Measurements from ENCODE around the gene SND1.

Gene SND1

DNA sequence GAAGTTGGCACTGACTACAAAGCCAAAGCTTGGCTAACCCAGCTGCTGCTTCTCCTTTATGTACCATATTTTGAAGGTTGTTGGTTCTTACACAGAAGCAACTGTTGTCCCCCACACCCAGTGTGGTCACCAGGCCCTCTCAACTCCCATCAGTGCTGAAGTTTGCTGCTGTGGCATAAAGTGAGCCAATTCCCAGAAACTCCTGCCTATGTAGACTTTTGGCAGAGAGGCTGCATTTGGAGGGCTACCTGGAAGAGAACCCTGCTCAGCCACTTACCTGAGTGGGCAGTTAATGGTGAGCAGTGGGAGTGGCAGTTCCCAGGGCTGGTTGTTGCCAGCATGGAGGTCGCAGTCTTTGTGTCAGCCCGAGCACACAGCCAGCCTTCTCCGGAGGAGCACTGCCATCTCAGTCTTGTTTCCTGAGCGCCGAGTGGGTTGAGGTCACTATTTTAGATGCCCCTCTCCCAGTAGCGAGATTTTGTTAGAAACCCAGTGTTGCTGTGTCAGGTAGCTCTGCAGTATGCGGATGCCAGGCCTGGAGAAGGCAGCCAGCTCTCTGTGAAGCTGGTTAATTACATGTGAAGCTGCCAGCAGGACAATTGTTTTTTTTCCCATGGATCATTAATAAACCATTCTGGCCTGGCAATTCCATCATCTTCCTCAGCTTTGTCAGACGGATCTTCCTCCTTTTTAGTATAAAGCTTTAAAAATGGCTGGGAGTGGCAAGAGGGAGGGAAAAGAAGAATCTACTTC is 354.7 kb downstream of the SND1 start:
- no peak for DNase-seq

DNA sequence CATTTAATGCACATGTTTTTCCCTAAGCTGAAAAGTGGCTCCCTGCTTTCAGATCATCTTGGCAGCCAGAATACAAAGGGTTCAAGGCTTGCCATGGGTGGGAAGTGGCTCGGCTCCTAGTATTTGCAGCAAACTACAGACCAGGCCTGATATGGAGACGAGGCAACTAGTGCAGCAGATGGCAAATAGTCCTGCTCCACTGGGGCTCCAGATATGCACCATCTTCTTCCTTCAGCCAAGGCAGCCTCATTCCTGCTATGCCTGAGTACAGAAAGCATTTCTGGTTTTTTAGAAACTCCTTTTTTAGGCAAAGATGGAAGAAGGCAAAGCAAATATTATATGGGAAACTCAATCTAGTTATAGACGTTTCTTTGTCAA is 355.3 kb downstream of the SND1 start:
- DNase-seq, result no peak

GRCh38 chr7:128008141-128008540 is 356.1 kb downstream of the SND1 start:
- no peak for DNase-seq

DNA sequence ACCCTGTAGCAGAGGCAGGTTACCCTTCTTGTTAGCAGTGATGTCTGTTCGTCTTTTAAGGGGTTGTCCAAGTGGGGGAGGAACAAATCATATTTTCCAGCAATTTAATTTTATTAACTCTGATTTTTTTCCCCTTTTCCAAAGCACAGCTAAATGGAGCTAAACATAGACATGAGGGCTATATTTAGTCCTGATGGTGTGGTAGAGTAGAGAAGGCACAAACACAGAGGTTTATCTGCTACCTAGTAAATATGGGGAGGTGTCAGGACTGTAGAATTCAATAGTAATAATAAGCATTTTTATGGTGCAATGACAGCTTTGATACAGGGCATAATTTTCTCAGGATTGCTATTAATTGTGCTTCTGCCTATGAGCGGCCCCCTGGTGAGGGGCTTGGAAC is 356.8 kb downstream of the SND1 start:
- no peak for DNase-seq

DNA sequence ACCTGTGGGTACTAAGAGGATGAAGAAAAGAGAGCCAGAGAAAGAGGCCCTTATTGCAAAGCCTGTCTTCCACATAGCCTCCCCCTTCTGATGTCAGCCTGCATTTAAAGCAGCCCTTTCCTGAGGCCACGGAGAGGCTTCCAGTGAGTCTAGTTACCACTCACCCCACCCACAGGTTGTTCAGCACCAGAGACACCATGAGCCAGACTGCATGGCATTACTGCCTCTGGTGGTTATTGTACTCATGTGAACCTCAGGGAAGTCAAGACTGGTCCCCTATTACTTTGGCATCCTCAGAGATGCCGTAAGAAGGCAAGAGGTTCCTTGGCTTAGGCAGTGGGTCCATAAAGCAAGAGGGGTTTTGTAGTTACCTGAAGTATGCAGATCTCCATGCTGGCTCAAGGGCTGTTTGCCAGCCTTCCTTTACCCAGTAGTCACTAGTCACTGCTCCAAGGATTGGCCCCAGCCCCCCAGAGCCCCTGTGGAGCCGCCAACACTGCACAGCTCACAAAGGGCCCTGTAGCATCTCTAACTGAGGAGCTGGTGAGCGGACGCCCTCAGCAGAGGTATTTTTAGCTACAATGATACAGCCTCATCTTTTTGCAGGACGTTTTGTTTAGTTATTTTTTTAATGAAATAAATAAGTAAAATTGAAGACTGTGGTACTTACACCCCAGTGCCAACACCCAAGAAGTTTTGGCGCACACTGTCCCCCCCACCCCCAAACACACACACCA is 358.6 kb downstream of the SND1 start:
- peak; percentile 73 for DNase-seq

GRCh38 chr7:128011131-128011661 is 359.2 kb downstream of the SND1 start:
- no peak for DNase-seq

DNA sequence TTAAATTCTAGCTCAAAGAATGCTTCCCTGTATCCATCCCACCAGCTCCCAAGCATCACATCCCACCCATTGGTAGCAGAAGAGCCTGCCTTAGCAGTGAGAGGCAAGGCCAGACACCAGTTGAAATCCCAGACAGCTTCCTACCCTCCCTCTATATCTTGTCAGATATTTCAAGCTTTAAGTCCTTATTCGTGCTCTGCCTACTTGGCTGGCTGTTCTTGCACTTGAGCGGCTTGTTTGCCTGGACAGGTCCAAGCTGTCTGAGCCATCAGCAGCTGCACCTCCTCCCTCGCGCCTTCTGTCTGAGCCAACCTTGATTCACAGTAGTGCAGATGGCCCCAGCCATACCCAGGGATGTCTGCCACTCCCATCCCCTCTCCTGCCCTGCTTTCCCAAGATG is 362.8 kb downstream of the SND1 start:
- DNase-seq, result no peak

DNA sequence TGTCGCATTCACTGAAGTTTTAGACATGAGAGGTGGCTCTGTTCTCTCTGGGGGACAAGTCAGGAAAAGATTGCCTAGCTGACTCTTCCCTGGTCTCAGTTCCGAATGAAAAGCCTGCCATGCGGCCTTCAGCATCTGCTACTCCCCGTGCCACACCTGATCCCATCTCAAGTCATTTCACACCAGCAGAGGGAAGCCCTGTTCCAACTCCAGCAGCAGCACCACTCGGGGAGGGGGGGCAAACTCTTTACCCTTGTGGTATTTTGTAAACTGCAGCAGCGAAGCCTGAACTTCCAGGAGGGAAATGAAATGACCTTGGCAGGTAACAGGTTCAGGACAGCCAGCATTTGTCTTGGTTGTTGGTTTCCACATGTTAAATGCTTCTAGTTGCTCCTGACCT is 365.5 kb downstream of the SND1 start:
- no peak for DNase-seq

DNA sequence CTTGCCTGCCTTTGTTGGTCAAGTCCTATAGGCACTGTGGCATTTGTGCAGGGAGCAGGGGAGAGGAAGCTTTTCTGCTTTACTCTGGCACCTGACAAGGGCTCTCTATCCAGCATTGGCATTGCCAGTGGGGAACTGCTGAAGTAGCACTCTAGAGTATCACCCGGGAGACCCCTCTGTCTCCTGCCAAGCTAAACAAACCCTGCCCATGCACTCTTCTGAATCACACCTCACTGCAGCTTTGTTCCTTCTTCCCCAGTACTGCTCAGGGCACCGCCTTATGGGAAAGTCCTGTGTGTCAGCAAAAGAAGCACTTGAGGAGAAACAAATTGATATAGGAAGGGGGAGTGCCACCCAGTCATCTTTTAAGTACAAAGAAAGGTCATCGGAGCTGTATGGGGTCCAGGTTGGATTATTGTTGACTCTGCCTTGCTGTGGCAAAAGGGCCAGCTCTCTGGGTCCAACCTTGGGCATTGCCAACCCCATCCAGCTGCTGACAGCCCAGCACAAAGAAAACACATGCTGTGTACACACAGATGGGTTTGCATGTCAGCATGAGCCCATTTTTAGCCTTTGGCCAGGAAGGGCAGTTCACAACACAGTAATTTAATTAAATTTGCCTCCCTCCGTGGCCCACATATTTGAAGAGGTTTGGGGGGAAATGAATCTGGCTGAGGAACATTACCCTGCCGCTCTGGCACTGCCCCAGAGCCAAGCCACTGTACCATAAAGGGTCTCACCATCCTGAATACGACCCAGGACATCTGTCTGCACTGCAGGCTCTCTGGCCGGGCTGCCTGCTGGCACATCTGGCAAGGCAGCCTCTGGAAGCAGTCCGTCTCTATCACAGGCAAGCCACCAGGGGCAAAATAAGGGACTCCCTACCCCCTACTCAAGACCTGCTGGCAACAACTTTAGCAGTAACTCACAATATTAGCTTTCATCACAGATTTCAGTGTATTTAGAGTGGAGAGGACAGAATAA is 366.2 kb downstream of the SND1 start:
- DNase-seq, result no peak

DNA sequence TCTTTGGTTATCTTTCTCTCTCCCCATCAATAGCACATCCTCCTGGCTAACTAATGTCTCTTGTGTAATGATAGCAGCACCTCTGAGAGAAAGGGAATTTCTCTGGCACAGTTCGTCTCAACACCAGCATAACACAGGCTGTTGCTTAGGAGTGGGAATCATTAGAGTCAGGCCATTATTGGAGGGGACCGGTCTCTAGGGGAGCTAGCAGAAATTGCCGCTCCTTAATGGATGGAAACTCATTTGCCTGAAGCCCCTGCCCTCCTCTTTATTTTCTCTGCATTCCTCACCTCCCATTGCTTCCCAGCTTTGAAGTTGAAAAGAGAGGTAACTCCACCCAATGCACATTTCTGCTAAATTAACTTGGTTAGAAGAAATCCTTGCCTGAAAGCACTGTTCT is 367.3 kb downstream of the SND1 start:
- no peak for DNase-seq

DNA sequence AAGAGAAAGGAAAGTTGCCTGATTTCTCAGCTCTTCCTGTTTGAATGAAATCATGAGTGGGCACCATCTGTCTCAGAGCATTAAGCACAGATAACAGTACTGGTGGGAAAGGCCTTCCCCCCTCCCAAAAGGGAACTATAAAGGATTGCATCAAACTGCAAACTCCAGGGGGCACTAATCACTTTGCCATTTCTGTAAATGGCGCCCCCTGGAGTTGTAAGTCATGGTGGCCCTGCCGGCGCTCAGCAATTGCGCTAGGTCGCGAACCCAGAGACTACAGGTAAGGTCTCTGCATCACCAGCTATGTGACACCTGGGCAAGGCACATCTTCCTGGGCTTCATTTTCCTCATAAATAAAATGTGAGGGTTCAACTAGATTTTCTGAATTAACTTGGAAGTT is 368.2 kb downstream of the SND1 start:
- no peak for DNase-seq

DNA sequence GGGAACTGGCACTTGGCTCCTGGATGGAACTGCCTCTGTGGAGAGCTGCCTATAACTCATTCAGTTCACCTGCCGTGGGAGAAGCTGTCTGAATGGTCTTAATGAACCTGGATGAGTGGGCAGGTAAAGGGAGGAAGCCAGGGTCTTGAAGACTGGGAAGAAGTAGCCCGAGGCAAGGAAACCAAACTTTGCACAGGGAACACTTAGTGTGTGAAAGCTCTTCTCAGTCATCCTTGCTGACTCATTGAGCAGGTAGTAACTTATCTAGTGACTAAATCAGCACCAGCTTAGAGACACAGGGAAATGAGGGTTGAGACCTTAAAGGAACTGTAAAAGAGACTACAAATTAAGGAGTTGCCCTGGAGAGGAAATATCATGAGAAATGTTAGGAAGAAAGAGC is 369.4 kb downstream of the SND1 start:
- peak; percentile 97 for DNase-seq

GRCh38 chr7:128022631-128023532 is 370.9 kb downstream of the SND1 start:
- DNase-seq, result peak; percentile 75

DNA sequence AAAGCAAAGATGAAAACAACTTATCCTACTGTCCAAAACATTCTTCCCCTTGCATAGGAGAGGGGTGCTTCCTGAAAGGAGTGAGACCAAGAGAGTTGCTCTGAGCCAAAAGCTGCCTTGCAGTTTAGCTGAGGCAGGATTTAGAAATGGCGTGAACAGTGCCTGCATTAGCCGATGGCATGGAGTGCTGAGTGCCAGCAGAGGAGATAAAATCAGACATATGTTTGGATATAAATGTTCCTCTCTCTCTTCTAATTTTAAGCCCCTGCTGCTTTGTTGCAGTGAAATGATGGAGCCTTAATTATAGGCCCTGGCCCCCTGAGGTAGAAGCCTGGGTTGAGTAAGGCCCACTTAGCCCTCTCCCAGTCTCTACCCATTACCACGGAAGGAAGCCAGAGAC is 372.2 kb downstream of the SND1 start:
- DNase-seq, result no peak

- peak; percentile 82 for DNase-seq
Measured at GRCh38 chr7:128025380-128025779, 373.4 kb downstream of the SND1 start.

DNA sequence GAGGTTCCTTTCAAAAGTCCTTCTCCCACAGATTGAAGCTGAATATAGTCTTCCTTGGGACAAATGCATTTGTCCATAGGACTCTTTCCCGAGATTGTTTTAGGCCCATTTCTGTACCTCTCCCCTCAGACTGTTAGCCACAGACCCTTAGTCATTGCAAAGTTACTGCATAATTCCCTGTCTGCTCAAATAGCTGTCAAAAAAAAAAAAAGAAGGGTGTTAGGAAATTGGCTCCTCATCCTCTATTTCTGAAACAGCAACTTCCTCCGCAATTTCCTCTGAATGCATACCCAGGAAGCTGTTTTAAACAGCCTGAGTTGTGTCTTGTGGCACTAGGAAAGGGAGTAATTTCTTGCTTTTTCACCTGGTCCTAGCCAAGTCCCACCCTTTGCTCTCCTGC is 373.8 kb downstream of the SND1 start:
- no peak for DNase-seq

DNA sequence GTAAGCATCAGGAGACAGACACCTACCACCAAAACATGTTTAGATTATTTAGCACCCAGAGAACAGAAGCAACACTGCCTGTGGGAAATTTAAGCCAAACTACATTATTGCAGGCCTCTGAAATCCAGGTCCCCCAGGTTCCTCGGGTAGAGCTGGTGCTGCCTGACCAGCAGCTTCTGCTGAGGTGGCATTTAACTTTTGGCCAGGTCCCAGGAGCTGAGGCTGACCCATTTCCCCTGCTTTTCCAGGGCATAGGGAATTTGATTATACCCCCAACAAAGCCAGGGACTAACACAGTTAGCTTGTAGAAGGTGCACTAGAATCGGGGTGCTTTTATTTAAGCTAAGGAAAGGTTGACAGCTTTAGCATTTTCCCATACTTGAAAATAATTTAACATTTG is 374.6 kb downstream of the SND1 start:
- DNase-seq, result no peak

DNA sequence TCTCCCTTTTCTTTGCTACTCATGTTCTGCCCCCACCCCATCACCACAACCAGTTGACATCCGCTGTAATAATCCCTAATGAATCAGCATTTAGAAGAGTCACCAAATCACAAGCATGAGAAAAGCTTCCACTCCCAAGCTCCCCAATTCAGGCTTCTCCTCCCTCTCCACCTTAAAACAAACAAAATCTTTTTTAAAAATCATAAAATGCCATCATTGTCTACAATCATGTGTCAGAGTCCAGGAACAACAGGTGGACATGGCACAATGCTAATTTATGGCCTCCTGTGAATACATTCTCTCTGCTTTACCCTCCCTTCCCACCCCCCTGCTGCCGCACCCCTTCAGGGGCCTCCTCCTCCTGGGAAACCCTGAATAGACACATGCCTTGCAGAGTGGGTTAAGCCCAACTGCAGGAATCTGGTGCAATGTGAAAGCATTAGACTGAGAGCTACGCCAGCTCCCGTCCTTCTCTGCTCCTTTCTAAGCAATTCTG is 375.5 kb downstream of the SND1 start:
- no peak for DNase-seq

GRCh38 chr7:128029405-128029995 is 377.5 kb downstream of the SND1 start:
- DNase-seq, result no peak

DNA sequence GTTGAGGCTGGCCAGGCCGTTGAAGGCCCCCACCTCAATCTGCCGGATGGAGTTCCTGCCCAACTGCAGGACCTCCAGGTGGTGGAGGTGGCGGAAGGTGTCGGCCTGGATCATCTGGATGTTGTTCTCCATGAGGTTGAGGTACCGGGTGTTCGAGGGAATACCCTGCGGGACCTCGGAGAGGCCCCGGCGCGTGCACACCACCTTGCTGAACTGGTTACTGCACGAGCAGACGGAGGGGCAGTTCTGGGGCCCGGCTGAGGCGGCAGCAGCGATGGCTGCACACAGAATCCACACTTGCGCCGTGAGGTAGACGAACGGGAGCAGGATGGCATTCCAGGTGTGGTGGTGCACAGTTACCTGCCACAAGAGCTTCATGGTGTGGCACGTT is 378.3 kb downstream of the SND1 start:
- peak; percentile 73 for DNase-seq
